ENCODE data around the gene OXTR.

- TF ChIP-seq, protein P1, sequence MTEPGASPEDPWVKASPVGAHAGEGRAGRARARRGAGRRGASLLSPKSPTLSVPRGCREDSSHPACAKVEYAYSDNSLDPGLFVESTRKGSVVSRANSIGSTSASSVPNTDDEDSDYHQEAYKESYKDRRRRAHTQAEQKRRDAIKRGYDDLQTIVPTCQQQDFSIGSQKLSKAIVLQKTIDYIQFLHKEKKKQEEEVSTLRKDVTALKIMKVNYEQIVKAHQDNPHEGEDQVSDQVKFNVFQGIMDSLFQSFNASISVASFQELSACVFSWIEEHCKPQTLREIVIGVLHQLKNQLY (CRISPR knock-in tag; IDR thresholded peaks at IDR 0.05): no peak
- TF ChIP-seq NR3C1 (CRISPR knock-in tag; conservative IDR thresholded peaks at IDR 0.05; ENCODE audit: low read depth) (no peak), CTCF (IDR thresholded peaks at IDR 0.05) (no peak), ATF3 (CRISPR knock-in tag; conservative IDR thresholded peaks at IDR 0.05) (no peak), MAX (CRISPR knock-in tag; IDR thresholded peaks at IDR 0.05) (no peak), TP53 (CRISPR knock-in tag; IDR thresholded peaks at IDR 0.05) (no peak), ESRRA (CRISPR knock-in tag; IDR thresholded peaks at IDR 0.05; ENCODE audit: borderline replicate concordance) (no peak), NFYB (CRISPR knock-in tag; conservative IDR thresholded peaks at IDR 0.05; ENCODE audit: low read depth) (no peak)
- TF ChIP-seq, protein P2, sequence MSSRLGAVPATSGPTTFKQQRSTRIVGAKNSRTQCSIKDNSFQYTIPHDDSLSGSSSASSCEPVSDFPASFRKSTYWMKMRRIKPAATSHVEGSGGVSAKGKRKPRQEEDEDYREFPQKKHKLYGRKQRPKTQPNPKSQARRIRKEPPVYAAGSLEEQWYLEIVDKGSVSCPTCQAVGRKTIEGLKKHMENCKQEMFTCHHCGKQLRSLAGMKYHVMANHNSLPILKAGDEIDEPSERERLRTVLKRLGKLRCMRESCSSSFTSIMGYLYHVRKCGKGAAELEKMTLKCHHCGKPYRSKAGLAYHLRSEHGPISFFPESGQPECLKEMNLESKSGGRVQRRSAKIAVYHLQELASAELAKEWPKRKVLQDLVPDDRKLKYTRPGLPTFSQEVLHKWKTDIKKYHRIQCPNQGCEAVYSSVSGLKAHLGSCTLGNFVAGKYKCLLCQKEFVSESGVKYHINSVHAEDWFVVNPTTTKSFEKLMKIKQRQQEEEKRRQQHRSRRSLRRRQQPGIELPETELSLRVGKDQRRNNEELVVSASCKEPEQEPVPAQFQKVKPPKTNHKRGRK (CRISPR knock-in tag; IDR thresholded peaks at IDR 0.05; ENCODE audit: borderline replicate concordance): no peak
Measured at GRCh38 chr3:8737823-8738222, 31.6 kb downstream of the OXTR start.
